ENCODE measurements around the gene PTOV1. TPM values are rescaled to one million over a fixed set of nuclear protein-coding genes. Genes with fewer than 3 reads are reported as not detected.

PTOV1 gene
- total and polyA plus RNA-seq, 2 of the 4 experiments (the other 2 are of a cell fraction), result 34.4 to 107 TPM

- H3K4me1 ChIP-seq (ENCODE audit: control insufficient read depth, insufficient read depth, low read length), result peaks cover 5% of the 10 kb centered on the region
- H3K79me1 ChIP-seq (ENCODE audit: low read depth in 1 of 2, low read length in 2 of 2), result peaks cover 0 to 24% of the 10 kb centered on the region in 2 experiments; a peak in 2 of 4 replicates
- H2BK15ac ChIP-seq (ENCODE audit: low read depth, low read length), result no peak overlapping the region
- H3K9ac ChIP-seq (ENCODE audit: low read depth, low read length), result no peak overlapping the region
- H3K23ac ChIP-seq (ENCODE audit: low read depth, low read length), result no peak overlapping the region
- POLR2A ChIA-PET (ENCODE audit: unreplicated experiment), result no interaction called here
- no peak overlapping the region for H2AK5ac ChIP-seq (ENCODE audit: low read depth, low read length)
- no peak overlapping the region for H2BK120ac ChIP-seq (ENCODE audit: low read depth, low read length)
- no peak overlapping the region for H3K14ac ChIP-seq (replicated peaks; ENCODE audit: low read depth, low read length)
- H3K56ac ChIP-seq (ENCODE audit: extremely low read depth, insufficient read depth, low read length), result no peak overlapping the region
- no peak overlapping the region for H3K4ac ChIP-seq (ENCODE audit: low read depth, low read length)
- no peak overlapping the region for H3K4me2 ChIP-seq (ENCODE audit: low read depth, low read length)
- intact Hi-C loops (cut with micrococcal nuclease), result no loop called here
- H2AK9ac ChIP-seq (replicated peaks; ENCODE audit: low read depth, low read length, poor library complexity), result no peak overlapping the region
- in situ Hi-C loops (cut with MboI; ENCODE audit: low sequenced_read_pairs), result no loop called here
- no peaks in the 10 kb centered on the region; the same call in 1 of the 2 replicates for H4K20me1 ChIP-seq (ENCODE audit: insufficient read depth, low read length)
- no peaks in the 10 kb centered on the region for H3K9me3 ChIP-seq (ENCODE audit: control insufficient read depth, insufficient read depth, low read length)
- ATAC-seq (ENCODE audit: low read depth), result no peak
- no peak overlapping the region for H2BK20ac ChIP-seq (ENCODE audit: low read depth, low read length)
- 91% methylated on average over 6 of the region's 8 CpGs; no CpG with 5 or more reads in 1 of the 2 experiments for WGBS, 2 experiments (ENCODE audit: extremely low coverage in 2 of 2, insufficient read length in 1 of 2)
- dilution Hi-C loops (cut with HindIII; ENCODE audit: low sequenced_read_pairs, unreplicated experiment), result no loop called here
- peaks cover 33% of the 10 kb centered on the region for H3K36me3 ChIP-seq (ENCODE audit: control insufficient read depth, insufficient read depth, low read length)
- no peak overlapping the region for H2AFZ ChIP-seq (replicated peaks; ENCODE audit: low read length, poor library complexity)
- no peaks in the 10 kb centered on the region for H3K27me3 ChIP-seq (ENCODE audit: control insufficient read depth, insufficient read depth, low read length)
- H4K5ac ChIP-seq (ENCODE audit: low read depth, low read length), result no peak overlapping the region
- H2BK5ac ChIP-seq (ENCODE audit: low read depth, low read length, poor library complexity, severe bottlenecking), result no peak overlapping the region
- no peak overlapping the region for H3K27ac ChIP-seq (ENCODE audit: insufficient read depth, low read length)
- H4K8ac ChIP-seq (ENCODE audit: low read depth in 2 of 2, low read length in 2 of 2), result no peak overlapping the region
- CTCF ChIA-PET, result no interaction called here
- no peak overlapping the region for H4K91ac ChIP-seq (ENCODE audit: insufficient read depth, low read depth, low read length)
- TF ChIP-seq MAZ (IDR thresholded peaks at IDR 0.05; ENCODE audit: borderline replicate concordance, low read depth, low read length), result no peak
- no peak for TF ChIP-seq RCOR1 (IDR thresholded peaks at IDR 0.05; ENCODE audit: insufficient replicate concordance, low read length)
- no peak for TF ChIP-seq SMC3 (IDR thresholded peaks at IDR 0.05; ENCODE audit: low read depth, low read length)
- no peak for TF ChIP-seq ELK1 (IDR thresholded peaks at IDR 0.05; ENCODE audit: borderline replicate concordance, low read depth, low read length)
- no peak for TF ChIP-seq RFX5 (IDR thresholded peaks at IDR 0.05; ENCODE audit: low read depth, low read length)
- H3K4me3 ChIP-seq (ENCODE audit: insufficient read depth, low read depth, low read length), result no peak overlapping the region
- no peak for DNase-seq
- peaks cover 5% of the 10 kb centered on the region; the same call in 1 of the 2 replicates for H3K9me1 ChIP-seq (ENCODE audit: insufficient read depth, low read length)
- H3K18ac ChIP-seq (ENCODE audit: low read depth, low read length), result no peak overlapping the region
- no TSS peak for BruUV-seq (replicated peaks)
Measured at GRCh38 chr19:49806620-49806959, 44.4 kb upstream of the PTOV1 start.
